Amygdala (tissue), 56 donors: ENCODE results near the gene ADORA2A.

Source experiments
- DNase-seq, 56 donors: peaks; one replicate each; lab custom pipeline; 2025; lab: John Stamatoyannopoulos, UW

The ADORA2A gene

DNA sequence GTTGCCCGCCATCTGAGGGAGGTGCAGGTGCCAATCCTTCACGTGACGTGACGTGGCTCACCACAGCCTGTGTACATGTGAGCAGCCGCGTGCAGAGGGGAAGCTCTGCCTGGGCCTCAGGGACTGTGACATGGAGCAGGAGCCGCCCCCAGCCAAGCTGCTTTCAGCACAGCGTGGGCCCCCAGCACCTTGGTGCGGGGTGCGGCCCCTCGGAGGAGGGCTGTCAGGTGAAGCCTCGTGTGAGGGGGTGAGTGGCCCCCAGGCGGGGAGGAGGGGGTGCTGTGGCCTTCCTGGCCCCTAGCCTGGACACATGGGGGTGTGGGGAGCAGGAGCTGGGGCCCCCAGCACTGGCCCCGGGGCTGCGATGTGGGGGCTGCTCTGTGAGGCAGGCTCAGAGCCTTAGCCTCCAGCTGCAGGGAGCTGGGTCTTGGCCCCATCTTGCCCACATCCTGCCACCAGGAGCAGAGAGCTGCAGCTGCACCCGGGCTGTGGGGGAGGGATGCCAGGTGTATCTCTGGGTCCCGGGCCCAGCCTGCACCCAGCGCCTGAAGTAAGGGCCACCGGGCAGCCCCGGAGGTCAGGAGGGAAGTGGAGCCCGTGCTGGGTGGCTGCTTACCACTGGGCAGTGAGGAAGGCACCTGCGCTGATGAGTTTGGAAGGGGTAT is at the start of gene ADORA2A:
ADORA2A (plus strand) TSS at position 100 of the 665 bp plus-strand sequence. CDS start 5,806 bp downstream, outside the sequence.
- DNase-seq, result no peak

DNA sequence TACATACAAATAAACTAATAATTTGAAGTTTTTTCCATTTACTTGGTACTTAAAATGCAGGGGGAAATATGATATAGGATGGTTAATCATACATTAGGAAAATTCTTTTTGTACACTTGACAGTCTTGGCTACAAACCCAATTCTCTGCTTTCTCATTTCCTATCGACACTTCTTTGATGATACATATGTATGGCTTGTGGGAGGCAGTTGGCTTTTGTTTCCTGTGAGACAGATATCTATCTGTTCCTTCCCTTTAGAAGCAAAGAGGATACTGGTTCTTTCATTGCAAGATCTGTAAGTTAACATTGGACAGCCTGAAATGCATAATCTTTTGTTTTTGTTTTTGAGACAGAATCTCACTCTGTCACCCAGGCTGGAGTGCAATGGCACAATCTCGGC is 47.9 kb upstream of the ADORA2A start:
- DNase-seq, result no peak

DNA sequence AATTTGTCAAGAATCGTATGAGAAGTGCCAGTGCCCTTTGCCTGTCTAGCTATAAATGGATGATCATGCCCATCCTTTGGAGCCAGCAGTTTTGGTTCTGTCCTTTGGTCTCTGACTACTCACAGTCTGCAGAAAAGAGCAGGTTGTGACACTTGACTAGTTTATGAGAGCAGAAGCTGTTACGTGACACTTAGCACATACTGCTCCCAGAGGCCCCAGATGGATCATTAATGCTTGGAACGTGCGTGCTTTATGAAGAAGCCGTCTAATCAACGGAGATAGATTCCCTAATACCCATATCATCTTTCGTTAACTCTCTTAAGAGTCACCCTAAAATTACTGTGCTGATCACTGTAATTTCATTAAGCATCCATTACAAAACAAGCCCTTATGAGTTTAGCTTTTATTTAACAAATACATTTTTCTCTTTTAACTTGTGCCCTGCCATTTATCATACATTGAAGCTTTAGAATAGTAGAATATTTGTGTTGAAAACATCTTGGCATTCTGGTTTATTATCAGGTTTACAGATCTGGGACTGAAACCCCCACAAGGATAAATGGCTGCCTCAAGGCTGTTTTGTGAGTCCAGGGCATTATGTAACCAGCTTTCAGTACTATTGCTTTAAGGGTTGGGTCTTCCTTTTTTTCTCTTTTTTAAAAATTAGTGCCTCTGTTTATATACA is 47.0 kb upstream of the ADORA2A start:
- DNase-seq, result no peak

DNA sequence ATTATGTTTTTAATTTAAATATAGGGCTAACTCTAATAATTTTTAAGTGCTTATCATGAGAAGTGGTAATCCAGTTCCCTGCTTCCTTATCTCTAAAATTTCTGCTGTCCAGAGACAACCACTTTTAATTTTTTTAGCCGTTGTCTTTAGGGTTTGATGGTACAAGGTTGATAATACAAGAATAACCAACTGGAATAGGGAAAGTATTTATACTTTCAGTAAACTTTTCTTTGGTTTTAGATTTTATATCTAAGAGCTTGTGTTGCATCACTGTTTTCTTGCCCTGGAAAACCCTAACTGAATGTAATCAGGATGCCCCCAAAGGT is 46.5 kb upstream of the ADORA2A start:
- no peak for DNase-seq

DNA sequence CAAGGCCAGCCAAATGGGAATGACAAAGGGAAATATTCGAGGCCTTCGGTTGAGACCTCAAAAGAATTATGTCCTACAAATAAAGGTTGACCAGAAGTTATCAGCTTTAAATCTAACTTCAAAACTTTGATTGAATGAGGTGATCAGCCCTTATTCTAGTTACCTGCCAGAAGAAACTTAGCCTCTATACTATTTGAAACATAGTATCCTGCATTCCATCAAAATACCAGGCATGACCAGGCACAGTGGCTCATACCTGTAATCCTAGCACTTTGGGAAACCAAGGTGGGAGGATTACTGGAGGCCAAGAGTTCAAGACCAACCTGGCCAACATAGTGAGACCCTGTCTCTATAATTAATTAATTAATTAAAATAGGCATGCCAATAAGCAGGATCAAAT is 44.3 kb upstream of the ADORA2A start:
- no peak for DNase-seq

DNA sequence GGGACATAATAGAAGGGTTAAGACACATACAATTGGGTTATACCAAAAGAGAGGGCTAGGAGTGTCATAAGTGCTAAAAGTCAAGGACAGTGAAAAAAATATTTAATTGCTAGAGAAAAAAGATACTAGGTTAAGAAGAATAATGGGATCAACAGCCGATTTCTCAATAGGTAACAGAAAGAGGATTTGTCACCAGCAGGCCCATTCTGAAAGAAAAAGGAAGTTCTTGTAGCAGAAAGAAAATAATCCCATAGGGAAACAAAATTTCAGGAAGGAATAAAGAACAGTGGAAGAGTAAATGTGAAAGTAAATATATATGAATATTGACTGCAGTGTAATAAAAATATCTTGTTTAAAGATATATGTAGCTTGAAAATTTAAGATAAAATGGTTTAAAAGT is 43.3 kb upstream of the ADORA2A start:
- DNase-seq, result no peak

DNA sequence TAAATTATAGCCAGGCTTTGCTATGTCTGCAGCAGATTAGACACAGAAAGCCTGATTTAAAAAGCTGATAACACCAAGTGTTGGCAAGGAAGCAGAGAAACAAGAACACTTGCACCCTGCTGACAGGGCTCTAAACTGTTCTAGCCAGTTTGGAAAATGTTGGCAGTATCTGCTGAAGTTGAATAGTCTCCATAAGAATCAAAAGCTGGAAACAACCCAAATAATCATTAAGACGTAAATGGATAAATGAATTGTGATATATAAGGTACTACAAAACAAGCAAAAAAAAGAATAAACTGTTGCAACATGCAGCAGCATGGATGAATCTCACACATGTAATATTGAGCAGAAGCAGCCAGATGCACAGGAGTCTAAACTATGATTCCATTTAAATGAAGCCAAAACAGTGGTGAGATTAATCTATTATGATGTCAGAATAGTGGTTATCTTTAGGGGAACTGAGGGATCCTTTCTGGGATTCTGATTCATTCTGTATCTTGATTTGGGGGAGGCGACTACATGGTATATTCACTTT is 40.4 kb upstream of the ADORA2A start:
- DNase-seq, result no peak

DNA sequence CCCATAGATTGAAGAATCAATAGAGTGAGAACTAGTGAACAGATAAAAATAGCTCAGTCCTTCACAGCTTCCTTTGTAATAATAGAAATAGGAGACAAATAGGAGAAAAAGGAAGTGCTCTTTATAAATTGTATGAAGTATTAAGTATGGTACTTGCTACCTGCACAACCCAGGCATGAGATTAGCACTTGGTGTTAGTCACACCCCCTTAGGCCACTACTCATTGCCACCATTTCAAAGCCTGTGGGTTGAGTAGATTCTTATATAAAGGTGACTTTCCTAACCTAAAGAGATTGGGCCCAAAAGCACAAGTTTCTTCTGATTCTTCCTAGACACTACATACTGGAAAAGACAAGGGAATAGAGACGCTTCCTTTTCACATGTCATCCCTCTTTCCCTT is 37.7 kb upstream of the ADORA2A start:
- DNase-seq, result no peak

DNA sequence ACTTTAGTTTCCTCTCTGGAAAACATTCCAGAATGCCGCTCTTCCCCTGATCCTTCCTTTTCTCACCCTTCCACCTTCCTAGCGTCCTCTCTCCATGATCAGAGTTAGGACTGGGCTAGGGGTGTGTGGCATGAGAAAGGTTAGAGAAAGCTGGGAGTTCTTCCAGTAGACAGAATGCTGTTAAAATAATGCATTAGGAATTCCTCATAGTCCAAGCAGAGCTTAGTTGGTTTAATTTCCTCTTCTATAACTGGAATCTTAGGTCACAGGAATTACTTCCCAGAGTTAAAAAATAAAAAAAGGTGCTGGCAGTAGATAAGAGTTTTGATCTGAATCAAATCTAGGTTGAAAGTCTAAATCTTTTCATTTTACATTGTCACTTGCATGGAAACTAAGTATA is 37.2 kb upstream of the ADORA2A start:
- DNase-seq, result no peak

DNA sequence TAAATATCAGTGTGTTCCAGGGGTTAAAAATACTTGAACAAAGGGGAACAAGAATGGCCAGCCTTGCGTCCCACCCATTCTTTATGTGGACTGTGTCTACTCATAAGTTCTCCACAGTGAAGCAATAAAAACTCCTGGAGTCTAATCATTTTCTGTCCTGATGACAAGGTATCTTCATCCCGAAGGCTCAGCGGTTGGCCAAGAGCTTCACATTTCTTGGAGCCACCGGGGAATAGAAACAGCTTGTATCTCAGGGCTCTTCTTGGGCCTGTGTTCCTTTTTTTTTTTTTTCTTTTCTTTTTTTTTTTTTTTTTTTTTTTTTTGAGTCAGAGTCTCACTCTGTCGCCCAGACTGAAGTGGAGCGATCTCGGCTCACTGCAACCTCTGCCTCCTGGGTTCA is 36.8 kb upstream of the ADORA2A start:
- no peak for DNase-seq

DNA sequence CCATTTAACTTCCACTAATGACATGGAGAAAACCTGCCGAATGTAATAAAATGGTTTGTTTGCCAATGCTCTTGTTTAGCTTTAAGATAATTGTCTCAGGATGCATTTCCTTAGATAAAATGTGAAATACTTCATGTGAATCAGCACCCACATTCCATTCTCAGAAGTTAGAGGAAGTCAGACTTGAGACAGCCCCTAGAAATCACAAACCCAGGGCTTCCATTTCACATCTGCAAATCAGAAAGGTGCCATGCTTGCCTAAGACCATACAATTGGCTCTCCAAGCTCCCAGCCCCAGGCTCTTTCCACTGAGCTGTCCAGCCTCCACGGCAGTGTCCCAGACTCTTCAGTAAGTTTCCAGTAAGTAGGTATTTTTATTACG is 35.6 kb upstream of the ADORA2A start:
- no peak for DNase-seq

DNA sequence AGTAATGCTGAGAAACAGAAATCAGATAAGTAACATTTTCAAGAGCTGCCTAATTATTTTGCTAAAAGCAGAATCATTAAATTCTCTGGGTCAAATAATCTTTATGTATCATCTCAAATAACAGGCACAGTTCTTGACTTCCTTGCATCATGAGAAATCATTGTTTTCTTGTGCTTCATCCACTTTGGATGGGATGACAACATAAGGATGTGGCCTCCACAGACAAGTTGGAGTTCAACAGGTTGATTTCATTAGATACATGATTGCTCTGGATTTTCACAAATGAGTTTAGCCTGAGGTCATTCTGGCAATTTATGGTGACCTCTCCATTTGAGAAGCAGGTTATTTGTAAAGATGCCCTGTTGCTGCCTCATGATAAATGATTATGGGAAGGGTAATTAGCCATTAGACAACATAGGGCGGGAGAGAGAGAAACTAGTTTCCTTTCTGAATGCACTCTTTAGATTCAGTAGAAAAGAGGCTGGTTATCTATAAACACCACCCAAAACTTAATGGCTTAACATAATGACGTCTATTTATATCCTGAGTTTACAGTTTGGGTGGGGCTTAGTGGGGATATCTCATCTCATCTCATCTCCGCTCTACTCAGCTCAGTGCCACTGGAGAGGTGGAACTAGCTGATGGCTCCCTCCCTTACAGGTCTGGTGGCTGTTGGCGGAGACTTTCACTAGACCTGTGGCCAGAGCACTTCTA is 35.0 kb upstream of the ADORA2A start:
- DNase-seq, result no peak

DNA sequence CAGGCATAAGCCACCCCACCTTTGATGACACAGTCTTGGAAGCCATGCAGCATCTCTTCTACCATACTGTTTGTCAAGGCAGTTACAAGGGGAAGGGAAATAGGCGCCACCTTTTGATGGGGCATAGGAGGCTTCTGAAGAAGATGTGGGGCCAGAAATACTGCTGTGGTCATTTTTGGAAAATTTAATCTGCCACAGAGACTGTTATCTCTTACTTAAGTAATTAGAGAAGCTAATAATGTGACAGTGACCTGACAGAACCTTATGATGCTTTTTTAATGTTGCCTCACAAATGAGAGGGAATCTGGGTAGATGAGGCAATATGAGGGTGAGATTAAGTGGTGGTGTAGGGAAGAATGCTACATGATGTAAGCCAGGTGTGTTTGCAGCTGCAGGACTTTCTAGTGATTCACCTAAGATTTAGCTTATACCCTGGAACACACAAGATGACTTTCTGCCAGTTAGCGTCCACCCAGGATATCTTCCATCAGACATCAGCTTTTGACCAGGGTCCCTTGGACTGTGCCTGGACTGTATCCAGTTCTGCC is 34.3 kb upstream of the ADORA2A start:
- no peak for DNase-seq

DNA sequence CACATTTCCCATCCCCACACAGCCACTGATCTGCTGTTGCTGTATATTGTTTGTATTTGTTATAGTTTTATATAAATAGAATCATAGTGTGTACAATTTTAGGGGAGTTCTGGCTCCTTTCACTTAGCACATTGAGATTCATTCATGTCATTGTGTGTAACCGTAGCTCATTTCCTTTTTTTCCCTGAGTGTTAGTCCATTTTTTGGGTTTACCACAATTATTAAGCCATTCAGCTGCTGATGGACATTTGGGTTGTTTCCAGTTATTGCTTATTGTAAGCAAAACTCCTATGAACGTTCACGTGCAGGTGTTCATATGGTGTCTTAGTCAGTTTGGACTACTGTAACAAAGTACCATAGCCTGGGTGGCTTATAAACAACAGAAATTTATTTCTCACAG is 33.6 kb upstream of the ADORA2A start:
- no peak for DNase-seq

DNA sequence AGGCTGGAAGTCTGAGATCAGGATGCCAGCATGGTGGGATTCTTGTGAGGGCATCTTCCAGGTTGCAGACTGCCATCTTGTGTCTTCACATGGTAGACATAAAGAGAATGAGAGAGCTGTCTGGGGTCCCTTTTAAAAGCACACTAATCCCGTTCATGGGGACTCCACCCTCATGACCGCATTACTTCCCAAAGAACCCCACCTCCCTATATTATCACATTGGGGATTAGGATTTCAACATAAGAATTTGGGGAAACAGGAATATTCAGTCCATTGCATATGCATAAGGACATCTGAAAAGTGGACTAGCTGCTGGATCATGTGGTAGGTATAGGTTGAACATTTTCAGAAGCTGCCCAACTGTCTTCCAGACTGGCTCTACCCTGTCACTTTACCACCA is 33.1 kb upstream of the ADORA2A start:
- DNase-seq, result no peak

DNA sequence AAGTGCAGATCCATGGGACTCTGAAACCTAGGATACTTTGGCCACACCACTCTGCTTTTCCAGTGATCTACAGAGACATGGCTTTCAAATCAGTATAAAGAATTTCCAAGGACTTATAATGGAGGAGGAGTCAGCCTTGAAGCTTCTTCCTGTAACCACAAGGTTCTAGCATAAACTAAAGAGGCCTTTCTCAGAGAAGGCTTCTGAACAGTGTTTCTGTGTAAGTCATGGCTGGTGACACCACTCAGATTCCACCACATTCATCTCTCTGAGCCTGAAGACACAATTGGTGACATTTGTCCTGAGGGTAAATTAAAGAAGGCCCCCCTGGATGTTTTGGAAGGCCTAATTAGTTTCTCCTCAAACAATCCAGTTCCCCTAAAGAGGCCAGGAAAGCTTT is 29.0 kb upstream of the ADORA2A start:
- no peak for DNase-seq

DNA sequence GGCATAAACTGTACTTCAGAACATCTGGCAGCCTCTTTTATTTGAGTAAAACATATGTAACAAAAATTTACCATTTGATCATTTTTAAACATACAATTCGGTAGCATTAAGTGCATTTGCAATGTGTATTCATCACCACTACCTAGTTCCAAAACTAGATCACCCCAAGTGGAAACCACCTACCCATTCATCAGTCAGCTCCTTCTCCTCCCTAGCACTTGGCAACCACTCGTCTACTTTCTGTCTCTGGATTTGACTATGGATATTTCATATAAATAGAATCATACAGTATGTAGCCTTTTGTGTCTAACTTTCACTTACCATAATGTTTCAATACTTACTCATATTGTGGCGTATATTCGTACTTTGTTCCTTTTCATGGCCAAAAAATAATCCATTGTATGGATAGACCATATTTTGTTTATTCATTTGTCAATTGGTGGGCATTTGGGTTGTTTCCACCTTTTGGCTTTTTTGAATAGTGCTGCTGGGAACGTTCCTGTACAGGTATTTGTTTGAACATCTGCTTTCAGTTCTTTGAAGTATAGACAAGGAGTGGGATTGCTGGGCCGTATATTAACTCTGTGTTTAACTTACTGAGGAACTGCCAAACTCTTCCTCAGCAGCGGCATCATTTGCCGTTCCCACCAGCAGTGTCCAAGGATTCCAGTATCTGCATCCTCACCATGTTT is 27.2 kb upstream of the ADORA2A start:
- peak in 1 of 56 donors; percentile 39 for DNase-seq

DNA sequence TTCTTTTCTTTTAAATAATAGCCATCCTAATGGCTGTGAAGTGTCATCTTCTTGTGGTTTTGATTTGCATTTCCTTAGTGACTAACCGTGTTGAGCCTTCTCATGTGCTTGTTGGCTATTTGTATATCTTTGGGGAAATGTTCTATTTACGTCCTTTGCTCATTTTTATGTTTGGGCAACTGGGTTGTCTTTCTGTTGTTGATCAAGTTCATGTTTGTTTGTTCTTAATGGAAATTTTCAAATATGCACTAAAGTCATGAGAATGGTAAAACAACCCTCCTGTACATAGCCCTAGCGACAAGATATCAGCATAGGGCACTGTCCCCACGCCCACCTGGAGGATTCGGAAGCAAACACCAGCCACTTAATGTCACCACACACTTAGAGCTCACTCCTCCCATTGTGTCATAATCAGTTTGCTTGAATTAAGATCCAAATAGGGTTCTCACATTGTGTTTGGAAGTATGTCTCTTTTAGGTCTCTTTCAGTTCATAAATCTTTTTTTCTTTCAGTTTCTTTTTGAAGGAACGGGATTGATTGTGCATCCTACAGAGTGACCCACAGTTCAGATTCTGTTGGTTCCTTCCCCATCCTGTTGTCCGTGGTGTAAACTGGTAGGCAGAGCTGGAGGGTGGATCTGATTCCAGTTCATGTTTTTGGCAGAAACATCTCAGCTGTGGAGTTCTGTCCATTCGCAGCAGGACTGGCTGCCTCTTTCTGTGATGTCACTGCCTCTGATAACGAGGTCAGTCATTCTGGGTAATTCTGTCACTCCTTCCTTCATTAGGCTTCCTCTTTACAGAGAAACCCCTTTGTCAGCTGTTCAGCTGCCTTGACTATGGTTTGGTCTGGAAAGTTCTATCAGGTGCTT is 26.4 kb upstream of the ADORA2A start:
- no peak for DNase-seq

DNA sequence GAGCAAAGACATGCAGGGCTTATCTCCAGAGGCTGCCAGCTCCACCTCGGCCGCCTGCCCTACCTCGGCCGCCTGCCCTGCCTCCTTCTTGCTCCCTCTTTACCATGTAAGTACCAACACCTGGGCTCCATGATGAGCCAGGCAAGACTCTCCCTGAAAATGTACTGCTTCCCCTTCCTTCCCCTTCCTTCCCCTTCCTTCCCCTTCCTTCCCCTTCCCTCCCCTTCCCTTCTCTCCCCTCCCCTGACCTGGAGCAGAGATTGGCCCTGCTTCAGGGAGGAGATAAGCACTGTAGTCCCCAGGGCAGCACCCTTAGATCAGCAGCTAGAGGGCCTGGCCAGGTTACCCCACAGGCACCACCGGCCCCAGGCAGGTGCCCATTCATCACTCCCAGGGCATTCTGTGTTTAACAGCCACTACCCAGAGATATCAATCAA is 25.4 kb upstream of the ADORA2A start:
- DNase-seq, result no peak
